ENCODE measurements around the gene BCAS3. TPM values are rescaled to one million over a fixed set of nuclear protein-coding genes. Genes with fewer than 3 reads are reported as not detected.
A peak's percentile ranks its signal among the peaks of the same experiment; 100 is the strongest.
"Not testable (repeated sequence)": the region's sequence is repeated elsewhere in the genome, so short reads cannot be mapped to it uniquely, and the experiment has no call there.

BCAS3 gene
- total RNA-seq, 1 experiment from 2014 or later, result 4.2 TPM

GRCh38 chr17:60674637-60675036, 3.0 kb upstream of the BCAS3 start:
- DNase-seq (ENCODE audit: low read depth), result not testable (repeated sequence)

- no peak for DNase-seq (ENCODE audit: low read depth)
Observed at GRCh38 chr17:60675997-60676396, 1.7 kb upstream of the BCAS3 start.

GRCh38 chr17:60676758-60677307, 818 bp upstream of the BCAS3 start:
- DNase-seq (ENCODE audit: low read depth), result no peak

- DNase-seq (ENCODE audit: low read depth), result no peak
Observed at GRCh38 chr17:60678118-60678444, 430 bp downstream of the BCAS3 start.

- no peak for DNase-seq (ENCODE audit: low read depth)
Observed at GRCh38 chr17:60679287-60679686, 1.6 kb downstream of the BCAS3 start.

GRCh38 chr17:60680754-60681153, 3.1 kb downstream of the BCAS3 start:
- DNase-seq (ENCODE audit: low read depth), result no peak

- DNase-seq (ENCODE audit: low read depth), result no peak
Observed at GRCh38 chr17:60685437-60685836, 7.8 kb downstream of the BCAS3 start.

- no peak for DNase-seq (ENCODE audit: low read depth)
Observed at GRCh38 chr17:60695960-60696359, 18.3 kb downstream of the BCAS3 start.

- DNase-seq (ENCODE audit: low read depth), result no peak
Observed at GRCh38 chr17:60699090-60699489, 21.4 kb downstream of the BCAS3 start.

GRCh38 chr17:60704170-60704569, 26.5 kb downstream of the BCAS3 start:
- no peak for DNase-seq (ENCODE audit: low read depth)

- DNase-seq (ENCODE audit: low read depth), result no peak
Observed at GRCh38 chr17:60712675-60713074, 35.0 kb downstream of the BCAS3 start.

- DNase-seq (ENCODE audit: low read depth), result no peak
Observed at GRCh38 chr17:60713608-60714007, 36.0 kb downstream of the BCAS3 start.

GRCh38 chr17:60716766-60717165, 39.1 kb downstream of the BCAS3 start:
- DNase-seq (ENCODE audit: low read depth), result no peak

- DNase-seq (ENCODE audit: low read depth), result no peak
Observed at GRCh38 chr17:60717814-60718213, 40.2 kb downstream of the BCAS3 start.

- DNase-seq (ENCODE audit: low read depth), result peak; percentile 34
Observed at GRCh38 chr17:60720763-60721531, 43.3 kb downstream of the BCAS3 start.

- no peak for DNase-seq (ENCODE audit: low read depth)
Observed at GRCh38 chr17:60724647-60725046, 47.0 kb downstream of the BCAS3 start.

GRCh38 chr17:60729854-60730253, 52.2 kb downstream of the BCAS3 start:
- no peak for DNase-seq (ENCODE audit: low read depth)

GRCh38 chr17:60730273-60730672, 52.6 kb downstream of the BCAS3 start:
- DNase-seq (ENCODE audit: low read depth), result no peak

GRCh38 chr17:60738287-60738686, 60.6 kb downstream of the BCAS3 start:
- no peak for DNase-seq (ENCODE audit: low read depth)

GRCh38 chr17:60740584-60740983, 62.9 kb downstream of the BCAS3 start:
- DNase-seq (ENCODE audit: low read depth), result no peak

- DNase-seq (ENCODE audit: low read depth), result no peak
Observed at GRCh38 chr17:60741031-60741430, 63.4 kb downstream of the BCAS3 start.

- DNase-seq (ENCODE audit: low read depth), result no peak
Observed at GRCh38 chr17:60743282-60743681, 65.6 kb downstream of the BCAS3 start.

- no peak for DNase-seq (ENCODE audit: low read depth)
Observed at GRCh38 chr17:60743799-60744198, 66.1 kb downstream of the BCAS3 start.

Measured in Daoy (cell line).